CD14-positive monocyte (primary cell): ENCODE results near the gene PDE6H. TPM values are rescaled to one million over a fixed set of nuclear protein-coding genes. Genes with fewer than 3 reads are reported as not detected.

Experiments used
- DNase-seq, 3 donors: peaks; one replicate each; pipeline ENCODE4 v3.0.0-alpha.2; 2011 to 2022
- H2AFZ ChIP-seq: 2 replicates; pipeline ENCODE4 v1.6.0; 2012; ENCODE audit warnings: mild to moderate bottlenecking, low read depth, low read length, inconsistent platforms; ENCODE audit not compliant: insufficient read depth, poor library complexity, severe bottlenecking
- H3K27ac ChIP-seq, 2 donors: 1 replicate in 1 of 2; 2 replicates in 1 of 2; pipeline ENCODE4 v1.5.1; 2012 to 2013; ENCODE audit warnings: low read length in 2 of 2, control low read depth in 1 of 2, inconsistent platforms in 1 of 2, low read depth in 1 of 2, mild to moderate bottlenecking in 1 of 2
- H3K27me3 ChIP-seq, 2 donors: one replicate each; pipeline versions ENCODE4 v1.6.0 to v1.6.1; 2011 to 2013; ENCODE audit warnings: low read length in 2 of 2; ENCODE audit not compliant: control insufficient read depth in 2 of 2, insufficient read depth in 2 of 2
- H3K36me3 ChIP-seq, 2 donors: replicated peaks in 1 of 2; 1 replicate in 1 of 2; 2 replicates in 1 of 2; pipeline versions ENCODE4 v1.5.1 to v1.6.1; 2012 to 2013; ENCODE audit warnings: low read length in 2 of 2, control low read depth in 1 of 2, inconsistent platforms in 1 of 2, mild to moderate bottlenecking in 1 of 2; ENCODE audit not compliant: insufficient read depth in 2 of 2, control insufficient read depth in 1 of 2
- H3K4me1 ChIP-seq, 2 donors: 1 replicate in 1 of 2; 2 replicates in 1 of 2; pipeline versions ENCODE4 v1.5.1 to v1.6.1; 2012 to 2013; ENCODE audit warnings: low read length in 2 of 2, control low read depth in 1 of 2, inconsistent platforms in 1 of 2, mild to moderate bottlenecking in 1 of 2, moderate library complexity in 1 of 2; ENCODE audit not compliant: insufficient read depth in 2 of 2, control insufficient read depth in 1 of 2
- H3K4me2 ChIP-seq: replicated peaks from 2 replicates; pipeline ENCODE3; 2012; ENCODE audit warnings: low read length, moderate library complexity, mild to moderate bottlenecking; ENCODE audit not compliant: poor library complexity, severe bottlenecking; ENCODE audit errors: extremely low read depth
- H3K4me3 ChIP-seq, 3 experiments: fragments of 200-600 bp in 1 of 3; sonication (generic) in 1 of 3; replicated peaks in 1 of 3; 1 replicate in 2 of 3; 2 replicates in 1 of 3; pipeline ENCODE4 v1.5.1; 2011 to 2013; ENCODE audit warnings: low read length in 3 of 3, mild to moderate bottlenecking in 3 of 3, control low read depth in 2 of 3, low read depth in 2 of 3, inconsistent platforms in 1 of 3, moderate library complexity in 1 of 3
- H3K79me2 ChIP-seq: 2 replicates; pipeline ENCODE4 v1.6.0; 2012; ENCODE audit warnings: mild to moderate bottlenecking, control low read depth, inconsistent platforms, low read length, moderate library complexity; ENCODE audit not compliant: insufficient read depth
- H3K9ac ChIP-seq: 2 replicates; pipeline ENCODE4 v1.6.0; 2017; ENCODE audit warnings: low read length, mild to moderate bottlenecking; ENCODE audit not compliant: insufficient read depth, poor library complexity, severe bottlenecking
- H3K9me3 ChIP-seq, 2 donors: replicated peaks in 1 of 2; 1 replicate in 1 of 2; 2 replicates in 1 of 2; pipeline versions ENCODE4 v1.5.1 to v1.6.1; 2012 to 2013; ENCODE audit warnings: low read length in 2 of 2, control low read depth in 1 of 2; ENCODE audit not compliant: control insufficient read depth in 1 of 2, insufficient read depth in 1 of 2
- H4K20me1 ChIP-seq: 2 replicates; pipeline ENCODE4 v1.6.0; 2012; ENCODE audit warnings: mild to moderate bottlenecking, low read length, control low read depth, moderate library complexity; ENCODE audit not compliant: insufficient read depth
- H3K27ac Mint-ChIP-seq, 7 donors: one replicate each; pipeline ENCODE4 v1.8.0; 2020; ENCODE audit warnings: mild to moderate bottlenecking in 7 of 7, mixed read lengths in 7 of 7, moderate library complexity in 6 of 7, inconsistent platforms in 2 of 7
- H3K27me3 Mint-ChIP-seq, 3 donors: one replicate each; pipeline ENCODE4 v1.8.0; 2021 to 2022; ENCODE audit warnings: low read depth in 3 of 3, mild to moderate bottlenecking in 3 of 3, mixed read lengths in 3 of 3, moderate library complexity in 3 of 3, inconsistent platforms in 1 of 3
- H3K36me3 Mint-ChIP-seq, 2 donors: one replicate each; pipeline ENCODE4 v1.8.0; 2020; ENCODE audit warnings: mixed read lengths in 2 of 2, inconsistent platforms in 1 of 2, mild to moderate bottlenecking in 1 of 2
- H3K4me1 Mint-ChIP-seq: one replicate; pipeline ENCODE4 v1.8.0; 2020; ENCODE audit warnings: mild to moderate bottlenecking, mixed read lengths
- H3K4me3 Mint-ChIP-seq, 2 donors: one replicate each; pipeline ENCODE4 v1.8.0; 2020; ENCODE audit warnings: mild to moderate bottlenecking in 2 of 2, mixed read lengths in 2 of 2, moderate library complexity in 1 of 2
- H3K9me3 Mint-ChIP-seq, 7 donors: one replicate each; pipeline ENCODE4 v1.8.0; 2020 to 2022; ENCODE audit warnings: mixed read lengths in 7 of 7, mild to moderate bottlenecking in 6 of 7, moderate library complexity in 6 of 7, inconsistent platforms in 2 of 7
- WGBS: methylation state at CpG from one replicate; pipeline ENCODE4 v1.1.5; 2013; ENCODE audit warnings: missing lambda C conversion rate; ENCODE audit not compliant: insufficient coverage; 5-methylcytosine and 5-hydroxymethylcytosine counted together
- intact Hi-C, 2 donors: fragments of 100-400 bp; cut with micrococcal nuclease; formaldehyde crosslinking; loops; one replicate each; pipeline versions ENCODE4 v1.15.0 to v1.15.1; 2023
- polyA plus RNA-seq, 3 donors: library from polyadenylated mRNA; depleted of rRNA in 1 of 3; unstranded in 2 of 3; stranded (reverse) in 1 of 3; fragments of 300-500 nt in 2 of 3; fragments of >200 nt in 1 of 3; fragmentation: Illumina TruSeq in 2 of 3; gene quantifications; 1 replicate in 2 of 3; 2 replicates in 1 of 3; pipeline ENCODE4 v1.2.3, GENCODE V29; 2012 to 2021
- TF ChIP-seq, protein P1 (sequence below): fragments of 200-600 bp; IDR thresholded peaks from one replicate; pipeline ENCODE4 v1.8.0; 2022; ENCODE audit warnings: antibody characterized with exemption, mild to moderate bottlenecking

Gene PDE6H
- polyA plus RNA-seq, 3 donors, result 0.33 to 0.56 TPM; not detected in 1

- no peak overlapping the region for H3K27ac Mint-ChIP-seq
- TF ChIP-seq, protein P1, sequence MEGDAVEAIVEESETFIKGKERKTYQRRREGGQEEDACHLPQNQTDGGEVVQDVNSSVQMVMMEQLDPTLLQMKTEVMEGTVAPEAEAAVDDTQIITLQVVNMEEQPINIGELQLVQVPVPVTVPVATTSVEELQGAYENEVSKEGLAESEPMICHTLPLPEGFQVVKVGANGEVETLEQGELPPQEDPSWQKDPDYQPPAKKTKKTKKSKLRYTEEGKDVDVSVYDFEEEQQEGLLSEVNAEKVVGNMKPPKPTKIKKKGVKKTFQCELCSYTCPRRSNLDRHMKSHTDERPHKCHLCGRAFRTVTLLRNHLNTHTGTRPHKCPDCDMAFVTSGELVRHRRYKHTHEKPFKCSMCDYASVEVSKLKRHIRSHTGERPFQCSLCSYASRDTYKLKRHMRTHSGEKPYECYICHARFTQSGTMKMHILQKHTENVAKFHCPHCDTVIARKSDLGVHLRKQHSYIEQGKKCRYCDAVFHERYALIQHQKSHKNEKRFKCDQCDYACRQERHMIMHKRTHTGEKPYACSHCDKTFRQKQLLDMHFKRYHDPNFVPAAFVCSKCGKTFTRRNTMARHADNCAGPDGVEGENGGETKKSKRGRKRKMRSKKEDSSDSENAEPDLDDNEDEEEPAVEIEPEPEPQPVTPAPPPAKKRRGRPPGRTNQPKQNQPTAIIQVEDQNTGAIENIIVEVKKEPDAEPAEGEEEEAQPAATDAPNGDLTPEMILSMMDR, result no peak
- no peaks in the 10 kb centered on the region for H3K36me3 ChIP-seq
- no peak overlapping the region for H3K9ac ChIP-seq
- H3K9me3 Mint-ChIP-seq, result peaks cover 0 to 2% (median 0%) of the 10 kb centered on the region in 7 donors
- H4K20me1 ChIP-seq, result no peaks in the 10 kb centered on the region
- no peaks in the 10 kb centered on the region for H3K9me3 ChIP-seq
- H3K4me3 ChIP-seq, result no peak overlapping the region
- H3K36me3 Mint-ChIP-seq, result no peaks in the 10 kb centered on the region
- H3K27me3 ChIP-seq, result peaks cover 8 to 11% of the 10 kb centered on the region in 2 donors
- intact Hi-C loops, result no loop called here
- no peaks in the 10 kb centered on the region for H3K79me2 ChIP-seq
- H2AFZ ChIP-seq, result no peak overlapping the region
- H3K4me2 ChIP-seq, result no peak overlapping the region
- no peaks in the 10 kb centered on the region for H3K4me1 ChIP-seq
- H3K27ac ChIP-seq, result no peak overlapping the region
- peaks cover 1 to 7% (median 3%) of the 10 kb centered on the region in 3 donors for H3K27me3 Mint-ChIP-seq
- 50% methylated on average over 1 of the region's 3 CpGs for WGBS
- H3K4me3 Mint-ChIP-seq, result no peak overlapping the region
- H3K4me1 Mint-ChIP-seq, result no peaks in the 10 kb centered on the region
- DNase-seq, result no peak
Measured at GRCh38 chr12:15007551-15007950, 34.7 kb downstream of the PDE6H start.

- peaks cover 2 to 4% of the 10 kb centered on the region in 2 donors for H3K27me3 ChIP-seq
- H3K4me1 ChIP-seq, result no peaks in the 10 kb centered on the region
- no peaks in the 10 kb centered on the region for H3K36me3 ChIP-seq
- H4K20me1 ChIP-seq, result no peaks in the 10 kb centered on the region
- H3K9ac ChIP-seq, result no peak overlapping the region
- Mint-ChIP-seq H3K27me3 (peaks cover 1 to 10% (median 1%) of the 10 kb centered on the region in 3 donors), H3K9me3 (peaks cover 0 to 2% (median 0%) of the 10 kb centered on the region in 7 donors), H3K4me1 (no peaks in the 10 kb centered on the region), H3K27ac (no peak overlapping the region), H3K4me3 (no peak overlapping the region), H3K36me3 (no peaks in the 10 kb centered on the region)
- DNase-seq, result no peak
- no peaks in the 10 kb centered on the region for H3K9me3 ChIP-seq
- no peak overlapping the region for H3K4me3 ChIP-seq
- TF ChIP-seq, protein P1, result no peak
- no peaks in the 10 kb centered on the region for H3K79me2 ChIP-seq
- H2AFZ ChIP-seq, result no peak overlapping the region
- no peak overlapping the region for H3K4me2 ChIP-seq
- intact Hi-C loops, result no loop called here
- no peak overlapping the region for H3K27ac ChIP-seq
Measured at GRCh38 chr12:15011162-15011561, 38.3 kb downstream of the PDE6H start.
